K562 (cell line): ENCODE results near the gene LILRA6. TPM values are rescaled to one million over a fixed set of nuclear protein-coding genes. Genes with fewer than 3 reads are reported as not detected.

Source experiments
- ARID2 ChIP-seq: fragments of 450-650 bp; IDR thresholded peaks from 2 replicates; pipeline ENCODE4 v1.6.1; 2017; ENCODE audit warnings: antibody characterized with exemption, mild to moderate bottlenecking
- ATF1 ChIP-seq, 2 experiments: fragments of 450-650 bp in 1 of 2; IDR thresholded peaks; 2 replicates each; pipeline ENCODE4 v1.6.1; 2016; ENCODE audit warnings: missing compliant biosample characterization in 1 of 2, missing genetic modification characterization in 1 of 2
- ATF7 ChIP-seq: fragments of 450-650 bp; IDR thresholded peaks from 2 replicates; pipeline ENCODE4 v1.7.1; 2014; ENCODE audit warnings: mild to moderate bottlenecking, moderate library complexity
- BACH1 ChIP-seq: fragments of 200-800 bp; sonication (Bioruptor generic); IDR thresholded peaks from 2 replicates; pipeline ENCODE4 v1.6.1; 2016; ENCODE audit warnings: missing genetic modification characterization, missing compliant biosample characterization
- BRD4 ChIP-seq: fragments of 200-600 bp; sonication (generic); IDR thresholded peaks from 2 replicates; pipeline ENCODE4 v1.6.1; 2017; ENCODE audit warnings: inconsistent platforms
- E2F8 ChIP-seq: fragments of 450-650 bp; IDR thresholded peaks from 2 replicates; pipeline ENCODE4 v1.7.1; 2018; ENCODE audit warnings: mild to moderate bottlenecking, low read depth; ENCODE audit not compliant: partially characterized antibody
- EP400 ChIP-seq: fragments of 450-650 bp; IDR thresholded peaks from 2 replicates; pipeline ENCODE4 v1.6.1; 2017; ENCODE audit warnings: antibody characterized with exemption, mild to moderate bottlenecking, moderate library complexity
- MAZ ChIP-seq, 2 experiments: fragments of 450-650 bp in 1 of 2; sonication (generic) in 1 of 2; formaldehyde crosslinking; IDR thresholded peaks in 1 of 2; conservative IDR thresholded peaks in 1 of 2; 2 replicates each; pipeline versions ENCODE4 v1.4.0 to v1.5.0; 2020; ENCODE audit warnings: mild to moderate bottlenecking in 1 of 2, missing genetic modification reagents in 1 of 2
- MEF2D ChIP-seq: conservative IDR thresholded peaks from 2 replicates; pipeline ENCODE4 v1.6.1; 2016; ENCODE audit warnings: low read depth, missing genetic modification characterization, missing compliant biosample characterization
- NBN ChIP-seq: fragments of 450-650 bp; IDR thresholded peaks from 2 replicates; pipeline ENCODE4 v1.6.1; 2016; ENCODE audit warnings: low read depth, mild to moderate bottlenecking
- PKNOX1 ChIP-seq: fragments of 450-650 bp; IDR thresholded peaks from 2 replicates; pipeline ENCODE4 v1.6.1; 2016
- POLR2B ChIP-seq: fragments of 450-650 bp; IDR thresholded peaks from 2 replicates; pipeline ENCODE4 v1.6.1; 2018; ENCODE audit warnings: low read depth; ENCODE audit not compliant: partially characterized antibody
- POLR2G ChIP-seq: fragments of 200-400 bp; formaldehyde crosslinking; IDR thresholded peaks from 2 replicates; pipeline ENCODE4 v1.6.1; 2017; ENCODE audit warnings: low read depth, mild to moderate bottlenecking, antibody characterized with exemption, low read length, moderate library complexity
- SAFB2 ChIP-seq: fragments of 200-400 bp; formaldehyde crosslinking; IDR thresholded peaks from 2 replicates; pipeline ENCODE4 v1.6.1; 2018; ENCODE audit warnings: borderline replicate concordance, low read length, low read depth, moderate library complexity; ENCODE audit not compliant: severe bottlenecking
- SIN3A ChIP-seq, 2 experiments: fragments of 150-350 bp in 1 of 2; IDR thresholded peaks; 2 replicates each; pipeline ENCODE4 v1.6.1; 2011 to 2016; ENCODE audit warnings: borderline replicate concordance in 2 of 2, low read depth in 2 of 2, low read length in 2 of 2, mild to moderate bottlenecking in 2 of 2, moderate library complexity in 2 of 2; ENCODE audit not compliant: control insufficient read depth in 1 of 2
- SMARCA4 ChIP-seq: fragments of 450-650 bp; IDR thresholded peaks from 2 replicates; pipeline ENCODE4 v1.6.1; 2016
- SREBF1 ChIP-seq: fragments of 150-350 bp; IDR thresholded peaks from 2 replicates; pipeline ENCODE4 v1.6.1; 2014; ENCODE audit warnings: antibody characterized with exemption, low read depth, low read length, borderline replicate concordance
- VEZF1 ChIP-seq: fragments of 200-800 bp; sonication (Bioruptor generic); IDR thresholded peaks from 2 replicates; pipeline ENCODE4 v1.6.1; 2017; ENCODE audit warnings: missing genetic modification characterization, missing compliant biosample characterization
- ZFX ChIP-seq: sonication (generic); formaldehyde crosslinking; IDR thresholded peaks from 2 replicates; pipeline ENCODE4 v1.8.0; 2022; ENCODE audit warnings: mild to moderate bottlenecking, missing genetic modification reagents, moderate library complexity
- ZNF431 ChIP-seq: sonication (generic); formaldehyde crosslinking; IDR thresholded peaks from 2 replicates; pipeline ENCODE4 v1.8.0; 2022; ENCODE audit warnings: mild to moderate bottlenecking, missing genetic modification reagents
- polyA plus RNA-seq, 8 experiments: library from polyadenylated mRNA; depleted of rRNA in 4 of 8; stranded (reverse) in 5 of 8; unstranded in 3 of 8; fragments of >200 nt; fragmentation: Nextera tagmentation in 2 of 8; fragmentation: Illumina TruSeq in 1 of 8; extraction: Ambion mirVana in 2 of 8; extraction: Trizol in 1 of 8; gene quantifications; 2 replicates each; pipeline versions ENCODE4 v1.2.1 to v1.2.3, GENCODE V29; 2011 to 2014; ENCODE audit warnings: inconsistent platforms in 1 of 8, missing spikeins in 1 of 8
- total RNA-seq, 7 experiments: library from RNA; depleted of rRNA in 6 of 7; stranded (reverse); fragments of >200 nt in 6 of 7; fragmentation: Illumina TruSeq in 2 of 7; extraction: Trizol in 2 of 7; gene quantifications; 2 replicates each; pipeline versions ENCODE4 v1.2.1 to v1.2.3, GENCODE V29; 2011 to 2021; ENCODE audit warnings: low replicate concordance in 1 of 7
- TF ChIP-seq, protein P1 (sequence below): fragments of 450-650 bp; formaldehyde crosslinking; conservative IDR thresholded peaks from 2 replicates; pipeline ENCODE4 v1.4.0; 2022; ENCODE audit warnings: mild to moderate bottlenecking, missing genetic modification characterization

Gene LILRA6
- total and polyA plus RNA-seq, 9 of the 15 experiments (the other 6 are each of a cell fraction or from before 2014, with no cell fraction given) = 0.03 TPM; not detected in 8

DNA sequence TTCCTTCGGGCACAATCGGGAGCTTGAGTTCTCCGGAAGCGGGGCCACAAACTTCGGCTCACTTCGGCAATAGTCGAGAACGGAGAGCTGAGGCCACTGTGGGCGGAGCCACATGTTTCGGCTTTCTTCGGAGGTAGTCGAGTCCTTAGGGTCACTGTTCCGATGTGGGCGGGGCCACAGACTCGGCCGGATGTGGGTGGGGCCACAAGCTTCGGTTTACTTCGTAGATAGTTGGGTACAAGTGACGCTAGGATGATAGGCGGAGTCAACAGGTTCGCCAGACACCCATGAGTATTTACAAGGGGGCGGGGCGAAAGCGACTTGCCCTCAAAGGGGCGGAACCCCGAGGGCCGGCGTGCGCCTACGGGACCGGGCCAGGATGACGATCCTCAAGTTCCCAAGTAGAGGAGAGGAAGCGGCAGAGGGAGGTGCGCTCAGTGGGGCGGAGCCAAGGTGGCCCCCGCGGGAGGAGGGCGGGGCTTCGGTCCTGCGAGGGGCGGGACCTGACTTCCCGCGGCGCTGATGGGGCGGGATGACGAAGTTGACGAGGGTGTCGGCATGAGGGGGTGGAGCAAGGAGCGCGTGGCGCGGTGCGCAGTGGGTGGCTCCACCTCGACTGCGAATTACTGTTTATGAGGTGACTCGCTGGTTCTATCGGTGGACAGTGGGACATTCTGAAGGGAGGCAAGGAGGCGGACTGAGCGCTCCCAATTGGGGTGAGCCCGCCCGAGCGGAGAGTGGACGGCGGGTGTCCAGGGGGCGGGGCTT, 52.7 kb downstream of the LILRA6 start (continued):
- TF ChIP-seq SAFB2 (no peak), NBN (peak; percentile 86), BACH1 (no peak), E2F8 (peak; percentile 74), POLR2B (peak; percentile 94), MAZ (CRISPR knock-in tag; conservative IDR thresholded peaks at IDR 0.05 in 1 of 2, IDR thresholded peaks at IDR 0.05 in 1 of 2) (peak; percentile 84 to 96), MEF2D (tag) (peak; percentile 23; the same call in 1 of the 2 replicates), VEZF1 (CRISPR knock-in tag) (0 out of 2 replicates have a peak, but pooled peaks have one; percentile 43), ARID2 (no peak), EP400 (peak; percentile 99), ATF1 (CRISPR knock-in tag; IDR thresholded peaks at IDR 0.05) (no peak), ATF1 (tag; IDR thresholded peaks at IDR 0.05) (peak; percentile 94), SMARCA4 (peak; percentile 32; the same call in 1 of the 2 replicates), PKNOX1 (peak; percentile 87), ZNF431 (no peak), POLR2G (peak; percentile 86), SREBF1 (0 out of 2 replicates have a peak, but pooled peaks have one; percentile 58), ZFX (CRISPR knock-in tag) (no peak), BRD4 (0 out of 2 replicates have a peak, but pooled peaks have one; percentile 47), SIN3A (IDR thresholded peaks at IDR 0.05; ENCODE audit: borderline replicate concordance in 2 of 2, control insufficient read depth in 1 of 2, low read depth in 2 of 2, low read length in 2 of 2) (0 out of 4 replicates have a peak, but pooled peaks of 1 of the 2 experiments have one; percentile 35), ATF7 (peak; percentile 70; the same call in 1 of the 2 replicates)
- TF ChIP-seq, protein P1, sequence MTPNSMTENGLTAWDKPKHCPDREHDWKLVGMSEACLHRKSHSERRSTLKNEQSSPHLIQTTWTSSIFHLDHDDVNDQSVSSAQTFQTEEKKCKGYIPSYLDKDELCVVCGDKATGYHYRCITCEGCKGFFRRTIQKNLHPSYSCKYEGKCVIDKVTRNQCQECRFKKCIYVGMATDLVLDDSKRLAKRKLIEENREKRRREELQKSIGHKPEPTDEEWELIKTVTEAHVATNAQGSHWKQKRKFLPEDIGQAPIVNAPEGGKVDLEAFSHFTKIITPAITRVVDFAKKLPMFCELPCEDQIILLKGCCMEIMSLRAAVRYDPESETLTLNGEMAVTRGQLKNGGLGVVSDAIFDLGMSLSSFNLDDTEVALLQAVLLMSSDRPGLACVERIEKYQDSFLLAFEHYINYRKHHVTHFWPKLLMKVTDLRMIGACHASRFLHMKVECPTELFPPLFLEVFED (CRISPR knock-in tag) = 0 out of 2 replicates have a peak, but pooled peaks have one; percentile 62
